Measurements from ENCODE around the gene TSHR.
"Not testable (repeated sequence)": the region's sequence is repeated elsewhere in the genome, so short reads cannot be mapped to it uniquely, and the experiment has no call there.

TSHR gene

GRCh38 chr14:81004575-81004974 is 49.2 kb downstream of the TSHR start:
- DNase-seq, result no peak

- no peak for DNase-seq
These were observed 50.3 kb downstream of the TSHR start for GRCh38 chr14:81005540-81006228.

GRCh38 chr14:81006266-81006665 is 50.8 kb downstream of the TSHR start:
- DNase-seq, result no peak

- no peak for DNase-seq
These were observed 51.7 kb downstream of the TSHR start for GRCh38 chr14:81007131-81007530.

- DNase-seq, result no peak
These were observed 53.9 kb downstream of the TSHR start for GRCh38 chr14:81009346-81009745.

- no peak for DNase-seq
These were observed 62.8 kb downstream of the TSHR start for GRCh38 chr14:81018251-81018650.

- no peak for DNase-seq
These were observed 63.3 kb downstream of the TSHR start for GRCh38 chr14:81018684-81019083.

GRCh38 chr14:81019113-81019512 is 63.7 kb downstream of the TSHR start:
- not testable (repeated sequence) for DNase-seq

- DNase-seq, result no peak
These were observed 67.8 kb downstream of the TSHR start for GRCh38 chr14:81023095-81023710.

- no peak for DNase-seq
These were observed 73.0 kb downstream of the TSHR start for GRCh38 chr14:81028461-81028860.

GRCh38 chr14:81031488-81031887 is 76.1 kb downstream of the TSHR start:
- no peak for DNase-seq

- DNase-seq, result no peak
These were observed 78.3 kb downstream of the TSHR start for GRCh38 chr14:81033698-81034240.

GRCh38 chr14:81042438-81042837 is 87.0 kb downstream of the TSHR start:
- DNase-seq, result no peak

GRCh38 chr14:81051547-81051946 is 96.1 kb downstream of the TSHR start:
- no peak for DNase-seq

- DNase-seq, result not testable (repeated sequence)
These were observed 98.6 kb downstream of the TSHR start for GRCh38 chr14:81054057-81054456.

- no peak for DNase-seq
These were observed 100.5 kb downstream of the TSHR start for GRCh38 chr14:81055971-81056370.

- no peak for DNase-seq
These were observed 107.0 kb downstream of the TSHR start for GRCh38 chr14:81062380-81062779.

GRCh38 chr14:81062816-81063215 is 107.4 kb downstream of the TSHR start:
- no peak for DNase-seq

GRCh38 chr14:81066672-81067071 is 111.3 kb downstream of the TSHR start:
- no peak for DNase-seq

- no peak for DNase-seq
These were observed 111.7 kb downstream of the TSHR start for GRCh38 chr14:81067156-81067555.

- no peak for DNase-seq
These were observed 112.9 kb downstream of the TSHR start for GRCh38 chr14:81068176-81068782.

GRCh38 chr14:81070511-81070910 is 115.1 kb downstream of the TSHR start:
- no peak for DNase-seq

- no peak for DNase-seq
These were observed 130.2 kb downstream of the TSHR start for GRCh38 chr14:81085596-81085995.

- no peak for DNase-seq
These were observed 131.8 kb downstream of the TSHR start for GRCh38 chr14:81087230-81087629.
